A673 (cell line): ENCODE data around the gene CHKA. TPM values are rescaled to one million over a fixed set of nuclear protein-coding genes. Genes with fewer than 3 reads are reported as not detected.

Source experiments
- BruUV-seq: library from RNA; stranded (reverse); fragments of 400-500 nt; replicated peaks from 2 replicates; lab custom pipeline; 2021; lab: Mats Ljungman, UMichigan
- CTCF ChIA-PET: fragments of 300-600 bp; sonication (Branson Sonifier 250); formaldehyde crosslinking; loops from one replicate; lab custom pipeline; 2022; ENCODE audit warnings: antibody characterized with exemption; lab: Charles Lee
- POLR2A ChIA-PET: fragments of 300-600 bp; sonication (Branson Sonifier 250); formaldehyde crosslinking; loops from one replicate; lab custom pipeline; 2022; ENCODE audit warnings: antibody characterized with exemption; ENCODE audit not compliant: low non-redundant PET; lab: Charles Lee
- DNase-seq: peaks from one replicate; pipeline ENCODE4 v3.0.0-alpha.2; 2015; ENCODE audit warnings: low spot score
- H3K27ac ChIP-seq: fragments of 200-600 bp; sonication (generic); 2 replicates; pipeline ENCODE4 v1.5.1; 2016; ENCODE audit warnings: mixed run types, low read depth, mild to moderate bottlenecking, mixed read lengths, antibody characterized with exemption, low read length; ENCODE audit not compliant: poor library complexity, severe bottlenecking
- H3K27me3 ChIP-seq: fragments of 200-600 bp; sonication (generic); replicated peaks from 2 replicates; pipeline ENCODE4 v1.6.1; 2017; ENCODE audit warnings: mixed run types, low read depth, mild to moderate bottlenecking, mixed read lengths, antibody characterized with exemption, low read length; ENCODE audit not compliant: insufficient read depth, poor library complexity
- H3K36me3 ChIP-seq: fragments of 200-600 bp; sonication (generic); 2 replicates; pipeline ENCODE4 v1.6.1; 2016; ENCODE audit warnings: mixed run types, mild to moderate bottlenecking, mixed read lengths, antibody characterized with exemption, low read length; ENCODE audit not compliant: insufficient read depth, poor library complexity, severe bottlenecking
- H3K4me1 ChIP-seq: fragments of 200-600 bp; sonication (generic); 2 replicates; pipeline ENCODE4 v1.6.1; 2017; ENCODE audit warnings: mixed run types, mild to moderate bottlenecking, mixed read lengths, antibody characterized with exemption, low read length; ENCODE audit not compliant: insufficient read depth, poor library complexity, severe bottlenecking
- H3K4me3 ChIP-seq: fragments of 200-600 bp; sonication (generic); 2 replicates; pipeline ENCODE4 v1.5.1; 2016; ENCODE audit warnings: low read depth, mixed run types, mild to moderate bottlenecking, mixed read lengths, low read length; ENCODE audit not compliant: poor library complexity, severe bottlenecking
- H3K9me3 ChIP-seq: fragments of 200-600 bp; sonication (generic); 2 replicates; pipeline ENCODE4 v1.6.1; 2016; ENCODE audit warnings: mixed run types, low read depth, mild to moderate bottlenecking, mixed read lengths, antibody characterized with exemption, low read length; ENCODE audit not compliant: poor library complexity, severe bottlenecking
- EZH2 ChIP-seq: fragments of 200-600 bp; sonication (generic); IDR thresholded peaks from 2 replicates; pipeline ENCODE4 v1.6.1; 2017; ENCODE audit warnings: borderline replicate concordance, low read depth, mild to moderate bottlenecking, mixed read lengths, antibody characterized with exemption, low read length; ENCODE audit not compliant: poor library complexity, severe bottlenecking
- intact Hi-C: fragments of 100-400 bp; cut with micrococcal nuclease; formaldehyde crosslinking; loops from one replicate; pipeline ENCODE4 v1.10.0; 2022; ENCODE audit not compliant: unreplicated experiment
- total RNA-seq: library from RNA; stranded (reverse); gene quantifications from 2 replicates; pipeline ENCODE4 v1.2.3, GENCODE V29; 2021
- TF ChIP-seq, protein P1 (sequence below): fragments of 300-800, 200-600 bp; sonication (generic); conservative IDR thresholded peaks from 2 replicates; pipeline ENCODE4 v1.5.1; 2017; ENCODE audit warnings: low read depth, mild to moderate bottlenecking, antibody characterized with exemption, low read length, moderate library complexity, mixed read lengths

The CHKA gene
- total RNA-seq, 1 experiment from 2014 or later: 37.5 TPM

DNA sequence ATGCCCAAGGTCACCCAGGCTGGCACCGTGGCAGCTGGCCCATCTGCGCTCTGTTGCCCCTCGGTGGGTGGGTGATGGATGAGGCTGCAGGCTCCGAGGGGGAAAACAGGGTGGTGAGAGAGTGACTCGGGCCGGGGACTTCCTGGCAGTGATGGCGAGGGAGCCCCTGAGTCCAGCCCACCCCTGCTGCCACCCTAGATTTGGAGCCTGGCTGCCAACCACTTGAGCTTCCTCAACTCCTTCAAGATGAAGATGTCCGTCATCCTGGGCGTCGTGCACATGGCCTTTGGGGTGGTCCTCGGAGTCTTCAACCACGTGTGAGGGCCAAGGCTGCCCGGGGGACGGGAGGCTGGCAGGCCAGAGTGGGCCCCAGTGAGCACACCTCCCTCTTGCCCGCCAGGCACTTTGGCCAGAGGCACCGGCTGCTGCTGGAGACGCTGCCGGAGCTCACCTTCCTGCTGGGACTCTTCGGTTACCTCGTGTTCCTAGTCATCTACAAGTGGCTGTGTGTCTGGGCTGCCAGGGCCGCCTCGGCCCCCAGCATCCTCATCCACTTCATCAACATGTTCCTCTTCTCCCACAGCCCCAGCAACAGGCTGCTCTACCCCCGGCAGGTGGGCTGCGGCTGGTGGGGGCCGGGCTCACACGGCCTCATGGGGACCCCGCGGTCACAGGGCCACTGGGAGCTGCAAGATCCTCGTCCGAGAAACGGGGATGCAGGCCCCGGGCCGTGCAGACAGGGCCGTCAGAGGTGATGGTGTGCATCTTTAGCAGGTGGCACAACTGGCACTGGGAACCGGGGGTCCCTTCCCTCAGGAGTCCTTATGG lies 72.3 kb downstream of the CHKA start:
- DNase-seq: no peak
- Histone ChIP-seq H3K4me3 (no peak overlapping the region), H3K27ac (no peak overlapping the region), H3K36me3 (no peaks in the 10 kb centered on the region), H3K4me1 (no peaks in the 10 kb centered on the region), H3K9me3 (no peaks in the 10 kb centered on the region), H3K27me3 (no peaks in the 10 kb centered on the region)
- CTCF ChIA-PET: no interaction called here
- intact Hi-C loops: no loop called here
- TF ChIP-seq EZH2: no peak
- POLR2A ChIA-PET: no interaction called here
- no TSS peak for BruUV-seq

DNA sequence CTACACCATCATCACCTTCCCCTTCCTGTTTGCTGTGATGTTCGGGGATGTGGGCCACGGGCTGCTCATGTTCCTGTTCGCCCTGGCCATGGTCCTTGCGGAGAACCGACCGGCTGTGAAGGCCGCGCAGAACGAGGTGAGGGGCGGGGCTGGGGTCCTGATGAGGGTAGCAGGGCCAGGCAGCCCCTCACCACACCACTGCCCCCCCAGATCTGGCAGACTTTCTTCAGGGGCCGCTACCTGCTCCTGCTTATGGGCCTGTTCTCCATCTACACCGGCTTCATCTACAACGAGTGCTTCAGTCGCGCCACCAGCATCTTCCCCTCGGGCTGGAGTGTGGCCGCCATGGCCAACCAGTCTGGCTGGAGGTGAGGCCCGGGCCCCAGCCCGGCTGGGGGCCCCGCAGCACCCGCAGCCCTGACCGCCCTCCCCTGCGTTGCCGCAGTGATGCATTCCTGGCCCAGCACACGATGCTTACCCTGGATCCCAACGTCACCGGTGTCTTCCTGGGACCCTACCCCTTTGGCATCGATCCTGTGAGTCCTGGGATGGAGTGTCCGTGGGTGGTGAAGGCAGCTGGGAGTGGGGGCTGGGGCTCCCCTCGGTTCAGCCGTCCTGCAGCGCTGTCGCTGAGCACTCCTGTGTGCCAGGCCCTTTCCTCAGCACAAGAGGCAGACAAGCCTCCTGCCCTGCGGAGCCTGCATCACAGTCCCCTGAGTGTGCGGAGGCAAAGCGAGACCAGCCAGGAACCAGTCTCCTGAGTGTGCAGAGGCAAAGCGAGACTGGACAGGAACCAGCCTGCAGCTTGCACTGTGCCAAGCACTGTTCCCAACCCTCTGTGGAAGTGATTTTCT lies 73.5 kb downstream of the CHKA start:
- Histone ChIP-seq H3K27me3 (no peaks in the 10 kb centered on the region), H3K4me3 (no peak overlapping the region), H3K9me3 (no peaks in the 10 kb centered on the region), H3K27ac (no peak overlapping the region), H3K4me1 (no peaks in the 10 kb centered on the region), H3K36me3 (no peaks in the 10 kb centered on the region)
- ChIA-PET POLR2A (no interaction called here), CTCF (no interaction called here)
- no peak for DNase-seq
- BruUV-seq: no TSS peak
- intact Hi-C loops: no loop called here
- no peak for TF ChIP-seq EZH2
- TF ChIP-seq, protein P1, sequence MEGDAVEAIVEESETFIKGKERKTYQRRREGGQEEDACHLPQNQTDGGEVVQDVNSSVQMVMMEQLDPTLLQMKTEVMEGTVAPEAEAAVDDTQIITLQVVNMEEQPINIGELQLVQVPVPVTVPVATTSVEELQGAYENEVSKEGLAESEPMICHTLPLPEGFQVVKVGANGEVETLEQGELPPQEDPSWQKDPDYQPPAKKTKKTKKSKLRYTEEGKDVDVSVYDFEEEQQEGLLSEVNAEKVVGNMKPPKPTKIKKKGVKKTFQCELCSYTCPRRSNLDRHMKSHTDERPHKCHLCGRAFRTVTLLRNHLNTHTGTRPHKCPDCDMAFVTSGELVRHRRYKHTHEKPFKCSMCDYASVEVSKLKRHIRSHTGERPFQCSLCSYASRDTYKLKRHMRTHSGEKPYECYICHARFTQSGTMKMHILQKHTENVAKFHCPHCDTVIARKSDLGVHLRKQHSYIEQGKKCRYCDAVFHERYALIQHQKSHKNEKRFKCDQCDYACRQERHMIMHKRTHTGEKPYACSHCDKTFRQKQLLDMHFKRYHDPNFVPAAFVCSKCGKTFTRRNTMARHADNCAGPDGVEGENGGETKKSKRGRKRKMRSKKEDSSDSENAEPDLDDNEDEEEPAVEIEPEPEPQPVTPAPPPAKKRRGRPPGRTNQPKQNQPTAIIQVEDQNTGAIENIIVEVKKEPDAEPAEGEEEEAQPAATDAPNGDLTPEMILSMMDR: no peak

DNA sequence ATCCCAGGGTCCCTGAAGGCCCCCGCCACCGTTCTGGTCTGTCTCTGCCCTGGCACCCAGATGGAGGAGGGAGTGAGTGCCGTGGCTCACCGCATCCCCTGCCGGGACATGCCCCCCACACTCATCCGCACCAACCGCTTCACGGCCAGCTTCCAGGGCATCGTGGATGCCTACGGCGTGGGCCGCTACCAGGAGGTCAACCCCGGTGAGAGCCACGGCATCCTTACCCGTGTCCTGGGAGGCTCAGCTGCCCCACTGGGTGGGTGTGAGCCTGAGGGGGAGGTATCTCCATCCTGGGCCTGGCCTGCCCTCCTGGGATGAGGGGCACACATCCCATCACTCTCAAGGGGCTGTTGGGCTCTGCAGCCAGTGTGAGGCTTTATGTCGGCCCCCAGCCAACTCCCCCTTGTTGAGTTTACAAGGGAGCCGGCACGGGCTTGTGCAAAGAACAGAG lies 76.3 kb downstream of the CHKA start:
- H3K27me3 ChIP-seq: no peaks in the 10 kb centered on the region
- H3K9me3 ChIP-seq: no peaks in the 10 kb centered on the region
- H3K4me1 ChIP-seq: peaks cover 9% of the 10 kb centered on the region
- no peaks in the 10 kb centered on the region for H3K36me3 ChIP-seq
- POLR2A ChIA-PET: interaction anchor here (0.5 kb wide), 1 partner anchor 138 kb away, joined by 4 read pairs; no protein-coding TSS in a partner anchor
- TF ChIP-seq EZH2: no peak
- TF ChIP-seq, protein P1: no peak
- intact Hi-C loops: no loop called here
- no TSS peak for BruUV-seq
- H3K4me3 ChIP-seq: no peak overlapping the region
- H3K27ac ChIP-seq: no peak overlapping the region
- no peak for DNase-seq
- CTCF ChIA-PET: no interaction called here
